CD4-positive, alpha-beta T cell treated with Interleukin-17A for 1 hour (primary cell): ENCODE results near the gene SCP2.
A peak's percentile ranks its signal among the peaks of the same experiment; 100 is the strongest.
"Not testable (repeated sequence)": the region's sequence is repeated elsewhere in the genome, so short reads cannot be mapped to it uniquely, and the experiment has no call there.

Experiments used
- DNase-seq: peaks from one replicate; pipeline ENCODE4 v3.0.0-alpha.2; 2020

SCP2 gene

DNA sequence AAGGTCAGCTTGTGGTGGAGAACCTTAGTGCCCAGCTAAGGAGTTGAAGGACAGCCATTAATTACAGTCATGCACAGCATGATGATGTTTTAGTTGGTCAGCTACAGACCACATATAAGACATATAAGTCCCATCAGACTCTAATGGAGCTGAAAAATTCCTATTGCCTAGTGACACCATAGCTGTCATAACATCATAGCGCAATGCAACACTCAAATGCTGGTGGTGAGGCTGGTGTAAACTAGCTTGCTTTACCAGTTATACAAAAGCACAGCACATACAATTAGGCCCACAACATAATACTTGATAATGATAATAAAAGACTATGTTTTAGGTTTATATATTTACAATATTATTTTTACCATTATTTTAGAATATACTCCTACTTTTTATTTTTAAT lies 9.5 kb upstream of the SCP2 start:
- DNase-seq, result no peak

DNA sequence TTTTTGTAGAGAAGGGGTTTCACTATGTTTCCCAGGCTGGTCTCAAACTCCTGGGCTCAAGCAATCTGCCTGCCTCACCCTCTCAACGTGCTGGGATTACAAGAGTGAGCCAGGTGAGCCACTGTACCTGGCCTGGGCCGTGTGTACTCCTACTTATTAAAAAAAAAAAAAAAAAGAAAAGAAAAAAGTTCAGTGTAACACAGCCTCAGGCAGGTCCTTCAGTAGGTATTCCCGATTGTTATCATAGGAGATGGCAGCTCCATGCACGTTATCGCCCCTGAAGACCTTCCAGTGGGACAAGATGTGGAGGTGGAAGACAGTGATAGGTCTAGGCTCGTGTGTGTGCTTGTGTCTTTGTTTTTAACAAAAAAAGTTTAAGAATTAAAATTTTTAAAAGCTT lies 8.9 kb upstream of the SCP2 start:
- no peak for DNase-seq

DNA sequence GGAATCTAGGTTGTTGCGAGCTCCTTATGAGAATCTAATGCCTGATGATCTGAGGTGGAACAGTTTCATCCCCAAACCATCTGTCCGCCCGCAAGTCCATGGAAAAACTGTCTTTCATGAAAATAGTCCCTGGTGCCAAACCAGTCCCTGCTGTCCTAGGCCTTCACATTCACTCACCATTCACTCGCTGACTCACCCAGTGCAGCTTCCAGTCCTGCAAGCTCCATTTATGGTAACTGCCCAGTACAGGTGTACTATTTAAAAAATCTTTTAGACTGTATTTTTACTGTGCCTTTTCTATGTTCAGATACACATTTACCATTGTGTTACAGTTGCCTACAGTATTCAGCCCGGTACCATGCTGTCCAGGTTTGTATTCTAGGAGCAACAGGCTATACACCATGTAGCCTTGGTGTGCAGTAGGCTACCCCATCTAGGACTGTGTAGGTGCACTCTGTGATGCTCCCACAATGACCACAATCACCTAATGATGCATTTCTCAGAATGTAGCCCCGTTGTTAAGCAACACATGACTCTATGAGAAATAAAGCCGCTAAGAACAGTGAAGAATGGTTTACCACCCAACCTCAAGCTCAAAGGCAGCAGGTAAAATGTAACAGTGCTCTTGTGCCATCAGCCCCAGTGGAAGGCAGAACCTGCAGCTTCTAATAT lies 7.9 kb upstream of the SCP2 start:
- peak; percentile 17 for DNase-seq

DNA sequence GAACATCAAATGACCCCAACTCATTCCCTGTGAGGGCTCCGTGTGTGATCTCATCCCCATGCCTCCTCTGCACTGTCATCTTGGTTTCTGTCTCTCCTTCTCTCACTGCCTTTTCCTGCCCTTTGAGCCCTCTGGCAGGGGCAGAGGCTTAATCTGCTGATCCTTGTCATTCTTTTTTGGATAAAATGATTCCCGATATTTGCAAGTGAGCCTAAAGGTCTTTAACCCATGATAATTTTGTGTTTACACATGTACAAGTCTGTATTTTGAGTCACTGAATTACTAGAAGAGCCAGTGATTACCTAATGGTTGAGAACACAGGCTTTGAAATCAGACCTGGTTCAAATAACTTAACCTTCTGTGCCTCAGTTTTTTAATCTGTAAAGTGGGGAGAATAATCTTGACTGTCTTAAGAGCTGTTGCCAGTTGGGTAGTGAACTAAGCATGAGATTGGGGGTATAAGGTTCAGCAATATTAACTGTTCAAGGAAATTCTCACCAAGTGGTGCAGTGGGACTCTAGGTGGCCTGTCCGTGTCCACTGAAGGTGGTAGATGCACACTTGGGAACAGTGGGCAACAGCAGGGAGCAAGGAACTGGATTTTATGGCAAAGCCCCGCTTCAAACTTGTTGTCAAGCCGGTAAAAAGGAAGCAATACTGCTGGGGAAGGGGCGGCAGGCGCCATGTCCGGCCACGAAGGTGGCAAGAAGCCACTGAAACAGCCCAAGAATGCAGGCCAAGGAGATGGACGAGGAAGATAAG lies 7.2 kb upstream of the SCP2 start:
- no peak for DNase-seq

DNA sequence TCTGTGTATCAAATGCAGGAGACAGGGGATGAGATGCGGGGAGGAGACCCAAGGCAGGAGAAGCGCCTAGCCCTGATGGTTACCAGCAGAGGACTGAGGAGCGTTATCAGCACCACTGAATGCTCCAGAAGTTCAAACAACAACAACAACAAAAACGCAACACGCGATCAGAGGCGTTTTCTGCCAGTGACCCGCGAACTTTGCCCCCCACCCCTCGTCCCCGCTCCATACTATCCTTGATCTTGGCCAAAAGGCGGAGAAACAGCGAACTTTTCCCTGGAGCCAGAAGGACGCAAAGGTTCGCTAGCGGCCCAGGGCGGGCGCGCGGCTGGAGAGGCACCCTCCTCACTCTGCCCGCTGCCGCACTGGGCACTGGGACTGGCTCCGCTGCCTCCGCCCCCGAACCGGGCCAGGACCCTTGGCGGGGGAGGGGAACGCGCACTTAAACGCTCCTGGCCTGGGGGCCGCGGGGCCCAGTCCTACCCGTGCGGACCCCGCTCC lies 6.2 kb upstream of the SCP2 start:
- DNase-seq, result no peak

DNA sequence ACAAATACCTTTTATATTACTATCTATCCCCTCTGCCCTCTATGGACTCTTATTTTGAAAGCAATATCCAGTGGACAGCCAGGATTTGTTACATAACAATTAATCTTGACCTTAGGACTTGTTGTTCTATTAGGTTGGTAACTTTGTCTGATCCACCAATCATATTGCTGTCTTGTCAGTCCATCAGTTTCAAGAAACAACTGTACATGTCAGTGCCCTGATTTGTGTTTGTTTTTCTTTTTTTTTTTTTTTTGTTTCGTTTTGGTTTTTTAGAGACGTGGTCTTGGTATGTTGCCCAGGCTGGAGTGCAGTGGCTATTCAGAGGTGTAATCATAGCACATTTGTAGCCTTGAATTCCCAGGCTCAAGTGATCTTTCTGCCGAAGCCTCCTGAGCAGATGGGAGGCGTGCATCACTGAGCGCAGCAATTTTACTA lies 1.5 kb upstream of the SCP2 start:
- DNase-seq, result no peak

DNA sequence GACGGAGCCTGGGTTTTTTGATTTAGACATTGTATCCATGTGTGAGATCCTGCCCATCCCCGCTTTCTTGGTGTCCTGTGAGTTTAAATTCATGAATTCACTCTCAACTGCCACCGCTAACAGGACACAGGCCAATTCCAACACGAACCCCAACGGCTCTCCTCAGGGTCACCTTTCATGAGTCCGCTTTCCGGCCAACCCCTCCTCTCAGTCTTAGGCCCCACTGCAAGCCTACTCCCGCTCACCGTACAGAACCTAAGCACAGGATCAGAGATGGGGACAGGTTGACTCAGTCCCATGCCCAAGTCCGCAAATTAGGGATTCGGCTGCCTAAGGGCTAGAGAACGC lies 238 bp upstream of the SCP2 start:
- DNase-seq, result no peak

DNA sequence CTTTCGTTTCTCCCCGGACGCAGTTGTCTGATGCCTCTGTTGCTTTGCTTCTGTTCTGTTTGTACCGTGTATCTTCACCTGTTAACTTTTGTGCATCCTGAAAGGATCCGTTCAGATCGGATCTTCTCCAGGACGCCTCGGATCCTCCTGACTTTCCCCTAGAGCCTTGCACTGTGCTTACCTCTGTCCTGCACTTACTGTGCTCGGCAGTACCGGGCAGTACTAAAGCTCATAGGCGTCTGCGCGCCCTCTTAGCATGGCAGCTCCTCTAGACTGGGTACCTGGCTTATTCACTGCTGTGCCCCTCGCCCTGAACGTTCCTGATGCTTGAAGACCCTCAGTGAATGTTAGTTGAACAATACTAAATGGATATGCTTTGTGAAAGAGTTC lies 934 bp downstream of the SCP2 start:
- DNase-seq, result no peak

DNA sequence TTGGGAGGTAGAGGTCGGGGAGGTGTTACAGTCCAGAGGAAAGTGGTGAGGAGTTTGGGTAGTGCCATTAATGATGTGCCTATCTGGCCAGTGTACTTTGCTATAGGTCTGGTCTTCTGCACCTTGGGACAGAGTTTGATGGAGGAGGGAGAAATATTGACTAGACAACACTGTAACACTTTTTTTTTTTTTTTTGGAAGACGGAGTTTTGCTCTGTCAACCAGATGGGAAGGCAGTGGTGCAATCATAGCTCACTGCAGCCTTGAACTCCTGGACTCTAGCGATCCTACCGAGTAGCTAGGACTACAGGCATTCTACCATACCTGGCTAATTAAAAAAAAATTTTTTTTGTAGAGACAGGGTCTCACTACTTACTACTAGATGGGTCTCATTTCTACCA lies 1.9 kb downstream of the SCP2 start:
- no peak for DNase-seq

DNA sequence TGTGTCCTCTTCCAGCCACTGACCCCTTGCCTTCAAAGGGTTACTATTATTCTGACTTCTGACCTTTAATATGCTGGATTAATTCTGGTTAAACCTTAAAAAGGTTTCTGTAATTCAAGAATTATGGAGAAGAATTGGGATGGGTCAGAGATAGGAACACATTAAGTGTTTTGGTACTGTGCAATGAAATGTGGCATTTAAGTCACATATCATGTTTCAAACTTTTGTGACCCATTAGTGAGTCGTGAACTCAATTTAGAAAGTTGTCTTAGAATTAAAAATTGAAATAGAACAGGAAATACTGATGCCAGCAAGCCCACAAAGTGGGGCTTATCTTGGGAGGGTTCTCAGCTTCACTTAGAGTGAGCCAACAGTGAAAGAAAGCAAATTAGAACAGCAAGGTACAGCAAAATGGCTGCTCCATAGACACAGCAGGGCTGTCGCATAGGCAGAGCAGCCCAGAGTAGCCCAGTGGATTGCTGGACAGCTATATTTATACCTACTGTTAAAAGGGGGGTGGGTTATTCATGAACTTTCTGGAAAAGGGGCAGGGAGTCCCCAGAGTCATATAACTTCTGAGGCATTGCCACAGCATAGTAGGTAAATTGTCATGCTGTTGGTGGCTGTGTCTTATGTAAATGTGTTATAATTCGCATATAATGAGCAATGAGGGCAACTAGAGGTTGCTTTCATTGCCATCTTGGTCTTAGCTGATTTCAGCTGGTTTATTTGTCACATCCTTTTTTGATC lies 10.5 kb downstream of the SCP2 start:
- DNase-seq, result no peak

DNA sequence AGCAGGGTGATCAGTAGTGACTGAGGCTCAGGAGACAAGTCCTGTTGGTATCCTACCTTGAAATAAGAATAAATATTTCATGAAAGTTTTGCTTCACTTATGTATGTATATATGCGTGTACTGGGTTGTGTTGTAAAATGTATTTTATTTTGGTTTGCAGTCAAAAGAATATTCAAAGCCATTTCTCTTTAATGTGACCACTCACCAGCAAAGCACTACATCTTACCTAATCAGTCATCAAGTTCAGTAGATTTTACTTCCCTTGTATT lies 11.0 kb downstream of the SCP2 start:
- no peak for DNase-seq

DNA sequence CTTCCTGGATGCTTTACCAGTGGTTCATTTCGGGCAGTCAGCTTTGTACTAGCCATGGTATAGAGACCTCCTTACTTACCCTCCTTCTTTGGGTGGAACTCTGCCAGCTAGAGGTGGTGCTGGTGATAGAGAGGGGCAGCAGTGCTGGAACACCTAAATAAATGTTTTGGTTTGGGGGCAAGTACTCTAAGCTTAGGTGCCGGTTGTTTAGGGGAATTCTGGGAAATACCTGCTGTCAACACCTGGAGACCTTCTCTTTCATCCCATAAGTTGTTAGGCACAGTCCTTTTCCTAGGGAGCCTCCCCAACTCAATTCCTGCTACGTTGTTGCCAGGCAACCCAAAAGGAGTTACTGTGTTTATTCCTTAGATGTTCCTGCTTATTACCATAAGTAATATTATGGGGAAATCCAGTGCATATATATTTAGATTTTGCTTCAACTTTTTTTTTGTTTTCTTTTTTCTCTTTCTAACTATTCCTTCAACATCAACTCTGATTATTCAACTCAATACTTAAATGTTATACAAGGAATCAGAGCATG lies 16.9 kb downstream of the SCP2 start:
- DNase-seq, result no peak

DNA sequence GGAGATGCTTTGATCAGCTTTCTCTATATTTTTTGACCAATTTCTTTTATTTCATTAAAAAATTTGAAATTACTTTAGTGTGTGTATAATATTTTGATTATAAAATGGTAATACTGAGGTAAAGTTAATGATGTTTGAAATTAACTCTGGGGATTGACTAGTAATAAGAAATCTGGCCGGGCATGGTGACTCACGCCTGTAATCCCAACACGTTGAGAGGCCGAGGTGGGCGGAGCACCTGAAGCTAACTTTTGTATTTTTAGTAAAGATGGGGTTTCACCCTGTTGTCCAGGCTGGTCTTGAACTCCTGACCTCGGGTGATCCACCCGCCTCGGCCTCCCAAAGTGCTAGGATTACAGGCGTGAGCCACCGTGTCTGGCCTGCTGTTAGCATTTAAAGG lies 17.5 kb downstream of the SCP2 start:
- no peak for DNase-seq

DNA sequence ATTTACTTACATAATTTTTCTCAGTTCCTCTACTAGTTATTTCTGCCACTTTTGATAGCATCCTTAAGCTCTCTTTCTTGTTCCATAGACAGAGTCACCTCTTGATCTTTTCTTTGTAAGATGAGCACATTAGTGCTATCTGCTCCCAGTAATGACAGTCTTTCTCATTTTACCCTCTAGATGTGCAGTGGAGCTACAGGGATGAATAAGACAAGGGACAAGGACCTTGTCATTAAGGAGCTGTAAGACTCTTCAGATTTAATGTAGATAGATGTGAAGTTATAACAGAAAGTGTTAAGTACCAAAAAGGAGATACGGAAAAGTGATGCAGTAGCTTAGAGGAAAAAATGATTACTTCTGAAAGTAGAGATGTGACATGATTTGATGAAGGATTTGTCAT lies 20.4 kb downstream of the SCP2 start:
- no peak for DNase-seq

DNA sequence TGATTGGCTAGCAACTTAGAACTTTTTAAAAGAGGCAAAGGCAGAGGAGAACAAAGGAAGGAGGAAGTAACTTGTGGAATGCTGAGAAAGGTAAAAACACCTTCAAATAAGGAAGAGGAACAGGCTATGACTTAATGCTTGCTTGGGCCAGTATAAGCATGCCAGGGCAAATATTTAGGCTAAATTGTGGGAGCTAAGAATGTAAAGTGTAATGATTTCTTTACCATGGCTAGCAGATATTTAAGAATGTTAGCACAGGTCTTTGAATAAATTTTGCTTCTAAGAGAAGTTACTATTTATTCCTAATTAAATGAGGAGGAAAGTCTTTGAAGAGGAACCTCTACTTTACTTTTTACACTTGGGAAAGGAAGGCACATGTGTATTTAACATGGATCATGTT lies 22.5 kb downstream of the SCP2 start:
- DNase-seq, result not testable (repeated sequence)

DNA sequence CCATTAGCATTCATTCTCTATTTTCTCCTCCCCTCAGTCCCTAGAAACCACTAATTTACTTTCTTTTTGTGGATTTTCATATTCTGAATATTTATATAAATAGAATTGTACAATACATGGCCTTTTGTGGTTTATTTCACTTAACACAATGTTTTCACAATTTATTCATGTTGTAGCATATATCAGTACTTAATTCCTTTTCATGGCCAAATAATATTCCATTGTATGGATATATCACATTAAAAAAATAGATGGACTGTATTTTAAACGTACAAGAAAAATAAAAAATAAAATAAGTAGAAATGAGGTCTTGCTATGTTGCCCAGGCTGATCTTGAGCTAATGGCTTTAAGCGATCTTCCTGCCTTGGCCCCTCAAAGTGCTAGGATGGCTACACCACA lies 25.0 kb downstream of the SCP2 start:
- DNase-seq, result no peak

DNA sequence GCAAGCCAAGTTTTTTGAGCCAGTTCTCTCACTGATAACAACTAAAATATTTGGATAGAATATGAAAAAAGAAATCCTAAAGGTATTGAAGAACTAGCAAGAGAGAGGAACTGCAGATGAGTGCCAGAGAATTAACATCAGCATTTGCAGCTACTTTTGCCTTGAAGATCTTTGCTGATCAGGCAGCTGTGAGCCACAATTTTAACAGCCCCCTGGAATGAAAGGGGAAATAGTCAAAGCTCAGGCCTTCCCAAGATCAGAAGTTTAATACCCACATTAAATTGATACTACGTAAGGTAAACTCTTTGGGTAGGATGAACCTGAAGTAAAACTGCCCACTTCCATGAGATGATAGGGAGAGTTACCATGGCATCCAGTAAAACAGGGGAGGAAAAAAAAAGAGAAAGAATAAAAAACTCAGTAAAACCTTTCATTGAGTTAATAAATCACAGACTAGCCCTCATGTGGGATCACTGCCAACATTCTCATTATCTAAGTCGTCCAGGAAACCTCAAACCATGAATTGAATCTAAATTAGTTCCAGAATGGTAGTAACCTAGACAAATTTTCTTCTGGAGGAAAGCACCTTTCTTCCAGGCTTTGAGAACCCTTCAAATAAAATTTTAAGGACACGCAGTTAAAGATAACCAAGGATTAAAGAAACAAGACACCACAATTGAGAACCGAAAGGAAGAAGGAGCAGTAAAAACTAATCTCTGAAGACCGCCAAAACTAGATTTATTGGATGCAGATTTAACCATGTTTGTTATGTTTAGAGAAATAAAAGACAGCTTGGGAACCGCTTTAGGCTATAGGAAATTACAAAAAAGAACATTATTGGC lies 28.3 kb downstream of the SCP2 start:
- DNase-seq, result no peak

DNA sequence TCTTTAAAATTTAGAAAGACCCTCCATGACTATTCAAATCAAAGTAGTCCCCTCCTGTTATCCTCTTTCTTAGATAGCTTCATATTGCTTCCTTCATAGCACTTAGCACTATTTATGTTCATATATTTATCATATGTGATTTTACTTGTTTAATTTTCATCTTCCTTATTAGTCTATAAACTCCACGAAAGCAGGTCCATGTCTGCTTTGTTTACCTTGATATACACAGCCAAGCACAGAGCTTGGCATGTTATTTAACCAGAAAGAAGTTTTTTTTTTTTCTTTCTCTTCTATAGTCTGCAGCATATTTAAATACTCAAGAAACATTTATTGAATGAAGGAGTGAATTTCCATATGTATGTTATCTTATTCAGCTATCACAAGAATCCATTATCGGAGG lies 36.0 kb downstream of the SCP2 start:
- no peak for DNase-seq

DNA sequence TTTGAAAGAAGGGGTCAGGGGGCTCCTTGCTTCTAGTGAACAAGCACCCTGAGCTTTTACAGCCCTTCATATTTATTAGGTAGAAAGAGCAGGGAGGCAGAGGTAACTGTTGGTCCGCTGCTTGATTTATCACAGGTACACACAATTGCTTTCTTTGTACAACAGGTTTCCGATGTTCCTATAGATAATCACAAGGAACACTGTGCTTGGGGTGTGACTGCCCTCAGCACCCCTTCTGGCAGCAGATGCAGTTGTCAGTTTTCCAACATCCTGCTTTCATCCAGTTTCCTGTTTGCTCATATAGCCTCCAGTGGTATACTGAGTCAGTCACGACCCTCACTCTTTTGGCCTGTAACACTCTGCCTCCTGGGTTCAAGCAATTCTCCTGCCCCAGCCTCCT lies 40.6 kb downstream of the SCP2 start:
- no peak for DNase-seq

DNA sequence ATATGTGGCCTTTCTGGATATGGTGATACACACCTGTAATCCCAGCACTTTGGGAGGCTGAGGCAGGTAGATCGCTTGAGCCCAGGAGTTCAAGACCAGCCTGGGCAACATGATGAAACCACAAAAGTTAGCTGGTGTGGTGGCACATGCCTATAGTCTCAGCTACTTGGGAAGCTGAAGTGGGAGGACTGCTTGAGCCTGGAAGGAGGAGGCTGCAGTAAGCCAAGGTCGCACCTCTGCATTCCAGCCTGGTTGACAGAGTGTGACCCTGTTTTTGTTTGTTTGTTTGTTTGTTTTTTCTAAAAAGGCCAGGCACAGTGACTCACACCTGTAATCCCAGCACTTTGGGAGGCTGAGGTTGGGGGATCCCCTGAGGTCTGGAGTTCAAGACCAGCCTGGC lies 42.2 kb downstream of the SCP2 start:
- DNase-seq, result not testable (repeated sequence)

DNA sequence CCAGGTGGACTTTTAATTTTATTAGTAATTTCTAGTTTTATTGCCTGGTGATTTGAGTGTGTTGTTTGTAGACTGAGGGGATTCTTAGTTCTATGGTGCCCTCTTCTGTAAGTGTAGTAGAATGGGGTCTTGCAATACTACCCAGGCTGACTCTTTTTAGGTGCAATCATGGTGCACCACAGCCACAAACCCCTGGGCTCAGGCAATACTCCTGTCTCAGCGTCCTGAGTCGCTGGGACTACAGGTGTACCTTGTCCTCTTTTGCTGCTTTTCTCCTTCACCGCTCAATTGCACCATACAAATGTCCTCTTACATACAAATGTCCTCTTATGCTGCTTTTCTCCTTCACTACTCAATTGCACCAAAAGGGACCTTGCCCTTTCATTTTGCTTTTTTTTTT lies 43.1 kb downstream of the SCP2 start:
- peak; percentile 7 for DNase-seq

DNA sequence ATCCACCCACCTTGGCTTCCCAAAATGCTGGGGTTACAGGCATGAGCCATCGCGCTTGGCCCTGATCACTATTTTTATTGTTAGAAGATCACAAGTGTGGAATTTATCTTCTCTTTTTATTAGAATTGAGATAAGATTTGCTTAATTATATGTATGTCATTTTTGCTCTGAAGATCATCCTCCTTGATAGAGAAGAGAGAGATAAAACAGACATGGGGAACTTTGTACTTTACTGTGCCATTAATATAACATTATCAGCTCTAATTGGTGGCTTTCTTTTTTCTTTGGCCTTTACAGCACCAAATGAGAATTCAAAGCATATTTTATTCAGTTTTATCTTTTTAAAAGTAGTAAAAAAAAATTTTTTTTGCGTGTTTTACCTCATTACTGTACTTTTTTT lies 46.8 kb downstream of the SCP2 start:
- no peak for DNase-seq
